H9 (cell line): ENCODE measurements around the gene SMAD6. TPM values are rescaled to one million over a fixed set of nuclear protein-coding genes. Genes with fewer than 3 reads are reported as not detected.

Experiments
- DNase-seq: peaks from one replicate; pipeline ENCODE4 v3.0.0-alpha.2; 2017
- H2AFZ ChIP-seq: one replicate; pipeline ENCODE4 v1.6.1; 2013; ENCODE audit warnings: mild to moderate bottlenecking, low read length, control low read depth, moderate library complexity
- H2AK5ac ChIP-seq: 2 replicates; pipeline ENCODE4 v1.6.1; 2013; ENCODE audit warnings: low read length, control low read depth, mixed read lengths; ENCODE audit not compliant: insufficient read length
- H2BK120ac ChIP-seq: one replicate; pipeline ENCODE4 v1.6.1; 2013; ENCODE audit warnings: low read depth, mild to moderate bottlenecking, low read length, control low read depth, inconsistent platforms; ENCODE audit not compliant: poor library complexity, severe bottlenecking
- H2BK12ac ChIP-seq: 2 replicates; pipeline ENCODE4 v1.6.1; 2013; ENCODE audit warnings: low read length, control low read depth, mixed read lengths, low read depth; ENCODE audit not compliant: insufficient read length
- H2BK15ac ChIP-seq: 2 replicates; pipeline ENCODE4 v1.6.1; 2013; ENCODE audit warnings: low read depth, low read length, control low read depth
- H2BK20ac ChIP-seq: one replicate; pipeline ENCODE4 v1.6.1; 2013; ENCODE audit warnings: low read depth, mild to moderate bottlenecking, low read length, control low read depth, inconsistent platforms; ENCODE audit not compliant: poor library complexity, severe bottlenecking
- H2BK5ac ChIP-seq: 2 replicates; pipeline ENCODE4 v1.6.1; 2013; ENCODE audit warnings: low read length, control low read depth, mixed read lengths; ENCODE audit not compliant: insufficient read length
- H3K14ac ChIP-seq: 2 replicates; pipeline ENCODE4 v1.6.1; 2013; ENCODE audit warnings: low read length, control low read depth; ENCODE audit not compliant: insufficient read depth
- H3K18ac ChIP-seq: 2 replicates; pipeline ENCODE4 v1.6.1; 2013; ENCODE audit warnings: low read depth, mild to moderate bottlenecking, mixed read lengths, low read length, control low read depth; ENCODE audit not compliant: insufficient read length
- H3K23ac ChIP-seq: 2 replicates; pipeline ENCODE4 v1.6.1; 2013; ENCODE audit warnings: low read length, control low read depth, mixed read lengths, low read depth; ENCODE audit not compliant: insufficient read length
- H3K23me2 ChIP-seq: 2 replicates; pipeline ENCODE4 v1.6.1; 2013; ENCODE audit warnings: low read depth, mild to moderate bottlenecking, mixed read lengths, low read length, control low read depth; ENCODE audit not compliant: insufficient read length, poor library complexity, severe bottlenecking
- H3K27ac ChIP-seq: 2 replicates; pipeline ENCODE4 v1.5.1; 2013; ENCODE audit warnings: low read length, control low read depth, mixed read lengths, low read depth; ENCODE audit not compliant: insufficient read length
- H3K27me3 ChIP-seq: 2 replicates; pipeline ENCODE4 v1.6.1; 2013; ENCODE audit warnings: low read length, control low read depth, inconsistent platforms; ENCODE audit not compliant: insufficient read depth
- H3K4ac ChIP-seq: 2 replicates; pipeline ENCODE4 v1.6.1; 2013; ENCODE audit warnings: low read depth, mild to moderate bottlenecking, control low read depth, inconsistent platforms, low read length, moderate library complexity
- H3K4me1 ChIP-seq: 2 replicates; pipeline ENCODE4 v1.6.1; 2013; ENCODE audit warnings: low read length, control low read depth, inconsistent platforms; ENCODE audit not compliant: insufficient read depth
- H3K4me2 ChIP-seq: 2 replicates; pipeline ENCODE4 v1.6.1; 2013; ENCODE audit warnings: low read length, control low read depth, mixed read lengths; ENCODE audit not compliant: insufficient read length, insufficient read depth
- H3K56ac ChIP-seq: 2 replicates; pipeline ENCODE4 v1.6.1; 2013; ENCODE audit warnings: low read depth, mild to moderate bottlenecking, mixed read lengths, low read length, control low read depth; ENCODE audit not compliant: insufficient read length
- H3K79me1 ChIP-seq: 2 replicates; pipeline ENCODE4 v1.6.1; 2013; ENCODE audit warnings: low read depth, mild to moderate bottlenecking, moderate library complexity, low read length, control low read depth, inconsistent platforms; ENCODE audit not compliant: insufficient read depth, poor library complexity, severe bottlenecking
- H3K79me2 ChIP-seq: 2 replicates; pipeline ENCODE4 v1.6.1; 2013; ENCODE audit warnings: low read length, control low read depth, inconsistent platforms; ENCODE audit not compliant: insufficient read depth
- H3K9ac ChIP-seq: 2 replicates; pipeline ENCODE4 v1.6.1; 2013; ENCODE audit warnings: low read length, control low read depth, mixed read lengths; ENCODE audit not compliant: insufficient read length; ENCODE audit errors: extremely low read depth
- H3K9me3 ChIP-seq: one replicate; pipeline ENCODE4 v1.6.1; 2013; ENCODE audit warnings: low read depth, low read length, inconsistent platforms; ENCODE audit not compliant: control insufficient read depth
- H3T11ph ChIP-seq: one replicate; pipeline ENCODE4 v1.6.1; 2013; ENCODE audit warnings: mild to moderate bottlenecking, low read length, control low read depth, inconsistent platforms
- H4K20me1 ChIP-seq: one replicate; pipeline ENCODE4 v1.6.1; 2013; ENCODE audit not compliant: control insufficient read depth, insufficient read length, insufficient read depth
- H4K5ac ChIP-seq: 2 replicates; pipeline ENCODE4 v1.6.1; 2013; ENCODE audit warnings: low read depth, mild to moderate bottlenecking, mixed read lengths, low read length, control low read depth; ENCODE audit not compliant: insufficient read length
- H4K8ac ChIP-seq: replicated peaks from 2 replicates; pipeline ENCODE4 v1.6.1; 2013; ENCODE audit warnings: low read length, control low read depth, mixed read lengths, low read depth; ENCODE audit not compliant: insufficient read length
- H4K91ac ChIP-seq: 2 replicates; pipeline ENCODE4 v1.6.1; 2013; ENCODE audit warnings: low read depth, mild to moderate bottlenecking, moderate library complexity, mixed read lengths, low read length, control low read depth; ENCODE audit not compliant: insufficient read length
- H3K27ac Mint-ChIP-seq, 3 experiments: 2 replicates in 2 of 3; 3 replicates in 1 of 3; pipeline ENCODE4 v1.8.0; 2020 to 2021; ENCODE audit warnings: mixed read lengths in 3 of 3, mild to moderate bottlenecking in 1 of 3, moderate library complexity in 1 of 3
- H3K27me3 Mint-ChIP-seq: 2 replicates; pipeline ENCODE4 v1.8.0; 2021; ENCODE audit warnings: low read depth, mild to moderate bottlenecking, moderate library complexity, mixed read lengths
- H3K36me3 Mint-ChIP-seq, 3 experiments: 2 replicates in 2 of 3; 3 replicates in 1 of 3; pipeline ENCODE4 v1.8.0; 2020 to 2021; ENCODE audit warnings: low read depth in 3 of 3, mixed read lengths in 3 of 3; ENCODE audit not compliant: insufficient read depth in 1 of 3
- H3K4me1 Mint-ChIP-seq, 2 experiments: 2 replicates each; pipeline ENCODE4 v1.8.0; 2020; ENCODE audit warnings: mixed read lengths in 2 of 2
- H3K4me3 Mint-ChIP-seq, 2 experiments: 2 replicates in 1 of 2; 3 replicates in 1 of 2; pipeline ENCODE4 v1.8.0; 2020 to 2021; ENCODE audit warnings: mild to moderate bottlenecking in 2 of 2, mixed read lengths in 2 of 2, moderate library complexity in 1 of 2
- H3K9me3 Mint-ChIP-seq, 2 experiments: 2 replicates in 1 of 2; 3 replicates in 1 of 2; pipeline ENCODE4 v1.8.0; 2020; ENCODE audit warnings: mild to moderate bottlenecking in 2 of 2, mixed read lengths in 2 of 2, moderate library complexity in 1 of 2
- CTCF ChIP-seq: fragments of 200-600 bp; sonication (generic); conservative IDR thresholded peaks from 3 replicates; pipeline ENCODE4 v1.8.0; 2021; ENCODE audit warnings: antibody characterized with exemption, mild to moderate bottlenecking
- whole genome bisulfite sequencing: extraction: QIAGEN DNeasy Blood & Tissue Kit; methylation state at CpG from one replicate; pipeline ENCODE4 v1.1.7; 2013; ENCODE audit warnings: missing lambda C conversion rate, low lambda C conversion rate, mixed read lengths; ENCODE audit not compliant: insufficient read length; ENCODE audit errors: extremely low coverage; 5-methylcytosine and 5-hydroxymethylcytosine counted together
- total RNA-seq: library from RNA; stranded (reverse); gene quantifications from 2 replicates; pipeline ENCODE4 v1.2.1, GENCODE V29; 2021

Gene SMAD6
- total RNA-seq, 1 experiment from 2014 or later, result 6.0 TPM

- Histone ChIP-seq H2BK5ac (no peak overlapping the region), H3K9ac (no peak overlapping the region), H2BK120ac (no peak overlapping the region), H4K91ac (no peak overlapping the region), H4K5ac (no peak overlapping the region), H4K20me1 (no peaks in the 10 kb centered on the region), H2BK12ac (no peak overlapping the region), H3K18ac (no peak overlapping the region), H3K56ac (no peak overlapping the region), H2AFZ (no peak overlapping the region), H3K4me2 (no peak overlapping the region), H3K27me3 (no peaks in the 10 kb centered on the region), H3K4ac (no peak overlapping the region), H3K23ac (no peak overlapping the region), H3K79me1 (no peaks in the 10 kb centered on the region), H3K79me2 (no peaks in the 10 kb centered on the region), H3K27ac (no peak overlapping the region), H2BK20ac (no peak overlapping the region), H3K4me1 (no peaks in the 10 kb centered on the region), H2AK5ac (no peak overlapping the region), H3K14ac (peak overlapping the region; percentile 6; the same call in 1 of the 2 replicates), H3K9me3 (no peaks in the 10 kb centered on the region), H2BK15ac (no peak overlapping the region), H3T11ph (no peak overlapping the region), H4K8ac (no peak overlapping the region), H3K23me2 (no peaks in the 10 kb centered on the region)
- no peak for DNase-seq
- Mint-ChIP-seq H3K27ac (no peak overlapping the region), H3K9me3 (peaks cover 2 to 6% of the 10 kb centered on the region in 2 experiments; a peak in 3 of 5 replicates), H3K36me3 (peaks cover 0 to under 1% (median 0%) of the 10 kb centered on the region in 3 experiments; a peak in 1 of 7 replicates), H3K4me1 (peaks cover 12 to 19% of the 10 kb centered on the region in 2 experiments), H3K27me3 (peaks cover 4% of the 10 kb centered on the region; the same call in 1 of the 2 replicates), H3K4me3 (no peak overlapping the region)
- no peak for TF ChIP-seq CTCF
- WGBS, result no CpG with 5 or more reads among the region's 21 CpGs
Measured at GRCh38 chr15:66808181-66808824, 106.3 kb downstream of the SMAD6 start.
